Body of pancreas (tissue), 4 donors: ENCODE results near the gene MICAL2. TPM values are rescaled to one million over a fixed set of nuclear protein-coding genes. Genes with fewer than 3 reads are reported as not detected.

Experiments
- ATAC-seq: fragments of 150-250 bp; one replicate; pipeline ENCODE4 v1.9.1; 2016
- DNase-seq, 4 donors: peaks; one replicate each; pipeline ENCODE4 v3.0.0-alpha.2; 2019
- H3K27ac ChIP-seq, 4 donors: fragments of 200-600 bp; sonication (generic); 1 replicate in 3 of 4; 2 replicates in 1 of 4; pipeline versions ENCODE4 v1.5.1 to v1.6.1; 2016 to 2019; ENCODE audit warnings: mild to moderate bottlenecking in 1 of 4, mixed read lengths in 1 of 4, moderate library complexity in 1 of 4
- H3K27me3 ChIP-seq, 2 donors: fragments of 200-600 bp; sonication (generic); one replicate each; pipeline ENCODE4 v1.6.0; 2016; ENCODE audit warnings: mild to moderate bottlenecking in 1 of 2
- H3K36me3 ChIP-seq, 2 donors: fragments of 200-600 bp; sonication (generic); replicated peaks in 1 of 2; 2 replicates each; pipeline ENCODE4 v1.5.1; 2016; ENCODE audit warnings: low read depth in 2 of 2; ENCODE audit not compliant: insufficient read depth in 1 of 2
- H3K4me1 ChIP-seq: fragments of 200-600 bp; sonication (generic); one replicate; pipeline ENCODE4 v1.6.0; 2016
- H3K4me3 ChIP-seq, 2 donors: fragments of 200-600 bp; sonication (generic); 1 replicate in 1 of 2; 2 replicates in 1 of 2; pipeline ENCODE4 v1.5.1; 2016 to 2019
- H3K9me3 ChIP-seq, 3 donors: fragments of 200-600 bp; sonication (generic); 1 replicate in 2 of 3; 2 replicates in 1 of 3; pipeline ENCODE4 v1.5.1; 2016
- CTCF ChIP-seq, 7 experiments: fragments of 450-650 bp in 4 of 7; fragments of 200-600 bp in 3 of 7; sonication (generic) in 3 of 7; IDR thresholded peaks; one replicate each; pipeline ENCODE4 v1.5.1; 2016 to 2019; ENCODE audit warnings: antibody characterized with exemption in 7 of 7
- POLR2A ChIP-seq, 3 donors: fragments of 450-650 bp; IDR thresholded peaks; one replicate each; pipeline ENCODE4 v1.6.1; 2016; ENCODE audit warnings: antibody characterized with exemption in 3 of 3, mild to moderate bottlenecking in 2 of 3
- WGBS, 2 donors: methylation state at CpG; one replicate each; pipeline ENCODE4 v1.1.5; 2017; 5-methylcytosine and 5-hydroxymethylcytosine counted together
- intact Hi-C: fragments of 100-400 bp; cut with DNase I; formaldehyde crosslinking; loops from one replicate; pipeline ENCODE4 v1.15.1; 2023
- total RNA-seq, 2 donors: library from RNA; depleted of rRNA; stranded (reverse); fragments of >200 nt; gene quantifications; one replicate each; pipeline ENCODE4 v1.1.0, GENCODE V29; 2016

MICAL2 gene
- total RNA-seq, 2 donors from 2014 or later = 16.6 to 24.4 TPM

GRCh38 chr11:12132790-12133145 lies 22.4 kb downstream of the MICAL2 start:
- Histone ChIP-seq H3K27me3 (no peaks in the 10 kb centered on the region), H3K36me3 (no peaks in the 10 kb centered on the region), H3K27ac (no peak overlapping the region), H3K9me3 (no peaks in the 10 kb centered on the region), H3K4me1 (no peaks in the 10 kb centered on the region), H3K4me3 (no peak overlapping the region)
- 100% methylated on average over 2 of the region's 2 CpGs for WGBS, 2 donors
- DNase-seq (no peak), ATAC-seq (no peak)
- intact Hi-C loops = no loop called here
- TF ChIP-seq CTCF (IDR thresholded peaks at IDR 0.05) = no peak
- no peak for TF ChIP-seq POLR2A (IDR thresholded peaks at IDR 0.05)

GRCh38 chr11:12133547-12134235 lies 23.3 kb downstream of the MICAL2 start:
- ATAC-seq = no peak
- Histone ChIP-seq H3K27ac (no peak overlapping the region), H3K4me3 (no peak overlapping the region), H3K9me3 (no peaks in the 10 kb centered on the region), H3K36me3 (no peaks in the 10 kb centered on the region), H3K27me3 (no peaks in the 10 kb centered on the region), H3K4me1 (no peaks in the 10 kb centered on the region)
- intact Hi-C loops = no loop called here
- no peak for TF ChIP-seq CTCF (IDR thresholded peaks at IDR 0.05)
- no peak for DNase-seq
- 91 to 92% methylated on average over 5 of the region's 5 CpGs for WGBS, 2 donors

GRCh38 chr11:12134236-12134585 lies 23.8 kb downstream of the MICAL2 start:
- H3K36me3 ChIP-seq = no peaks in the 10 kb centered on the region
- no peak overlapping the region for H3K27ac ChIP-seq
- DNase-seq (peak in 1 of 4 donors; percentile 28), ATAC-seq (no peak)
- H3K27me3 ChIP-seq = no peaks in the 10 kb centered on the region
- no peaks in the 10 kb centered on the region for H3K9me3 ChIP-seq
- H3K4me3 ChIP-seq = no peak overlapping the region
- intact Hi-C loops = no loop called here
- TF ChIP-seq POLR2A (IDR thresholded peaks at IDR 0.05) (no peak), CTCF (IDR thresholded peaks at IDR 0.05) (no peak)
- no peaks in the 10 kb centered on the region for H3K4me1 ChIP-seq
- 78 to 92% methylated on average over 4 of the region's 4 CpGs for WGBS, 2 donors

- Histone ChIP-seq H3K9me3 (no peaks in the 10 kb centered on the region), H3K4me3 (no peak overlapping the region), H3K27ac (no peak overlapping the region), H3K4me1 (no peaks in the 10 kb centered on the region), H3K36me3 (no peaks in the 10 kb centered on the region), H3K27me3 (no peaks in the 10 kb centered on the region)
- TF ChIP-seq CTCF (IDR thresholded peaks at IDR 0.05) = no peak
- intact Hi-C loops = no loop called here
- DNase-seq (no peak), ATAC-seq (no peak)
- 89 to 100% methylated on average over 1 of the region's 1 CpG for WGBS, 2 donors
Measured at GRCh38 chr11:12135185-12135584, 24.8 kb downstream of the MICAL2 start.

GRCh38 chr11:12137005-12137690 lies 26.8 kb downstream of the MICAL2 start:
- Histone ChIP-seq H3K9me3 (no peaks in the 10 kb centered on the region), H3K4me3 (no peak overlapping the region), H3K4me1 (no peaks in the 10 kb centered on the region), H3K36me3 (no peaks in the 10 kb centered on the region), H3K27ac (no peak overlapping the region), H3K27me3 (no peaks in the 10 kb centered on the region)
- DNase-seq (no peak), ATAC-seq (peak; percentile 15)
- intact Hi-C loops = no loop called here
- TF ChIP-seq CTCF (IDR thresholded peaks at IDR 0.05) (no peak), POLR2A (IDR thresholded peaks at IDR 0.05) (no peak)
- WGBS, 2 donors = 81 to 88% methylated on average over 2 to 12 of the region's 12 CpGs
